Lung (tissue), 12 donors: ENCODE measurements around the gene DDX10. TPM values are rescaled to one million over a fixed set of nuclear protein-coding genes. Genes with fewer than 3 reads are reported as not detected.

ENCODE experiments used
- ATAC-seq: fragments of 200-7000 bp; cut with Tn5 transposase; one replicate; pipeline ENCODE4 v1.9.1; 2020; ENCODE audit warnings: moderate number of reproducible peaks; ENCODE audit not compliant: insufficient read depth, low FRiP score
- DNase-seq, 3 donors: peaks; one replicate each; pipeline ENCODE4 v3.0.0-alpha.2; 2013 to 2017
- H3K27ac ChIP-seq, 2 donors: one replicate each; pipeline ENCODE4 v1.5.1; 2013; ENCODE audit warnings: mild to moderate bottlenecking in 2 of 2, moderate library complexity in 2 of 2, control low read depth in 1 of 2, inconsistent platforms in 1 of 2, low read depth in 1 of 2, low read length in 1 of 2
- H3K27me3 ChIP-seq, 3 donors: one replicate each; pipeline ENCODE4 v1.5.1; 2013; ENCODE audit warnings: low read length in 2 of 3; ENCODE audit not compliant: control insufficient read depth in 3 of 3, insufficient read depth in 3 of 3
- H3K36me3 ChIP-seq, 4 donors: one replicate each; pipeline ENCODE4 v1.5.1; 2013; ENCODE audit warnings: low read length in 4 of 4, mild to moderate bottlenecking in 1 of 4, moderate library complexity in 1 of 4; ENCODE audit not compliant: control insufficient read depth in 4 of 4, insufficient read depth in 4 of 4
- H3K4me1 ChIP-seq, 5 donors: one replicate each; pipeline ENCODE4 v1.5.1; 2013; ENCODE audit warnings: low read length in 5 of 5, mild to moderate bottlenecking in 2 of 5, moderate library complexity in 1 of 5; ENCODE audit not compliant: control insufficient read depth in 5 of 5, insufficient read depth in 5 of 5
- H3K4me3 ChIP-seq: one replicate; pipeline ENCODE4 v1.5.1; 2013; ENCODE audit warnings: mild to moderate bottlenecking, control low read depth, moderate library complexity
- H3K9ac ChIP-seq, 2 donors: one replicate each; pipeline ENCODE4 v1.5.1; 2013; ENCODE audit warnings: low read length in 2 of 2, control low read depth in 1 of 2; ENCODE audit not compliant: insufficient read depth in 1 of 2
- H3K9me3 ChIP-seq, 4 donors: one replicate each; pipeline ENCODE4 v1.5.1; 2013; ENCODE audit warnings: low read length in 3 of 4, mild to moderate bottlenecking in 1 of 4, moderate library complexity in 1 of 4; ENCODE audit not compliant: control insufficient read depth in 4 of 4, insufficient read depth in 3 of 4
- WGBS, 2 donors: extraction: QIAGEN DNeasy Blood & Tissue Kit; methylation state at CpG; one replicate each; pipeline ENCODE4 v1.1.7; 2013; 5-methylcytosine and 5-hydroxymethylcytosine counted together
- polyA plus RNA-seq, 2 donors: library from polyadenylated mRNA; stranded (reverse); fragments of 200-250 nt; gene quantifications; one replicate each; pipeline ENCODE4 v1.2.1, GENCODE V29; 2013
- total RNA-seq, 2 donors: library from RNA; depleted of rRNA in 1 of 2; stranded (reverse); fragments of >200 nt in 1 of 2; gene quantifications; one replicate each; pipeline ENCODE4 v1.2.1, GENCODE V29; 2014 to 2021
- TF ChIP-seq, protein P1 (sequence below): IDR thresholded peaks from 2 replicates; pipeline ENCODE4 v1.5.1; 2012; ENCODE audit warnings: mild to moderate bottlenecking; ENCODE audit errors: control extremely low read depth, extremely low read depth
- donor health status: control.
- donor health status: control.
- donor health status: Bipolar disorder and iron deficiency.
- donor health status: healthy.
- donor health status: DM: yes; HTN: yes; CAD: no.

The DDX10 gene
- total and polyA plus RNA-seq, 4 donors: 13.9 to 30.5 (median 18.8) TPM

DNA sequence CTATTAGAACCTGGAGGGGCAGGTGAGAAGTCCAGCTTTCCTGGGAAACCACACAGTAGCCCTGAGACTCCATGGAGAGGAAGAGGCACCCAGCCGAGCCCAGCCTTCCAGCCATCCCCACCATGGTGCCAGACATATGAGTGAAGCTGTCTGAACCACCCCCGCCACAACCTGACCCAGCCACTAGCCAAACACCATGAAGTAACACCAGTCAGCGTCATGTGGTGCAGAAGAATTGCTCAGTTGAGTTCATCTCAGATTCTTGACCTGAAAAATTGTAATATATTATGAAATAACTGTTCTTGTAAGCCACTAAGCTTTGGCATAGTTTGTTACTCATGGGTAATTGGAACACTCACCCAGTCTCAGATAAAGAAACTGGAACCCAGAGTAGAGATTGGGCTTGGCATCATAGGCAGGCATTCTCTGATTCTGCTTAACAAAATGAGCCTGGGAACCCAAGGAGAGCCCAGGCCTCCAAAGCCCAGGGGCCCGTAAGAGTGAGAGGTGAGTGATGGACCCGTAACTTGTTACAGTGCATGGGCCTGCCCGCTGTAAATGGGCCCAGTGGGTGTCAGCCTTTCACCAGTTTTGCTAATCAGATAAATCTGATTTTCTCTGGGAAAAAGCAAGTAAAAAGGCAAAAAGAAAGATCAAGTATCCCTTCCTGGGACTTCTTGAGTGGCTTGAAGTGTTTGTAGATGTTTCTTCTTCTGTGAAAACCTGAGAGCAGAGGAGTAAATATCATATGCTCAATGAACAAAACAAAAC lies 305.5 kb downstream of the DDX10 start:
- Histone ChIP-seq H3K27me3 (no peaks in the 10 kb centered on the region), H3K9me3 (peaks cover 0 to 2% (median 0%) of the 10 kb centered on the region in 4 donors), H3K9ac (no peak overlapping the region), H3K4me1 (peaks cover 0 to 7% (median 0%) of the 10 kb centered on the region in 5 donors), H3K36me3 (no peaks in the 10 kb centered on the region), H3K4me3 (no peak overlapping the region), H3K27ac (no peak overlapping the region)
- DNase-seq: no peak
- TF ChIP-seq, protein P1, sequence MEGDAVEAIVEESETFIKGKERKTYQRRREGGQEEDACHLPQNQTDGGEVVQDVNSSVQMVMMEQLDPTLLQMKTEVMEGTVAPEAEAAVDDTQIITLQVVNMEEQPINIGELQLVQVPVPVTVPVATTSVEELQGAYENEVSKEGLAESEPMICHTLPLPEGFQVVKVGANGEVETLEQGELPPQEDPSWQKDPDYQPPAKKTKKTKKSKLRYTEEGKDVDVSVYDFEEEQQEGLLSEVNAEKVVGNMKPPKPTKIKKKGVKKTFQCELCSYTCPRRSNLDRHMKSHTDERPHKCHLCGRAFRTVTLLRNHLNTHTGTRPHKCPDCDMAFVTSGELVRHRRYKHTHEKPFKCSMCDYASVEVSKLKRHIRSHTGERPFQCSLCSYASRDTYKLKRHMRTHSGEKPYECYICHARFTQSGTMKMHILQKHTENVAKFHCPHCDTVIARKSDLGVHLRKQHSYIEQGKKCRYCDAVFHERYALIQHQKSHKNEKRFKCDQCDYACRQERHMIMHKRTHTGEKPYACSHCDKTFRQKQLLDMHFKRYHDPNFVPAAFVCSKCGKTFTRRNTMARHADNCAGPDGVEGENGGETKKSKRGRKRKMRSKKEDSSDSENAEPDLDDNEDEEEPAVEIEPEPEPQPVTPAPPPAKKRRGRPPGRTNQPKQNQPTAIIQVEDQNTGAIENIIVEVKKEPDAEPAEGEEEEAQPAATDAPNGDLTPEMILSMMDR: no peak
- WGBS, 2 donors: 90 to 92% methylated on average over 6 of the region's 6 CpGs
- ATAC-seq: no peak

DNA sequence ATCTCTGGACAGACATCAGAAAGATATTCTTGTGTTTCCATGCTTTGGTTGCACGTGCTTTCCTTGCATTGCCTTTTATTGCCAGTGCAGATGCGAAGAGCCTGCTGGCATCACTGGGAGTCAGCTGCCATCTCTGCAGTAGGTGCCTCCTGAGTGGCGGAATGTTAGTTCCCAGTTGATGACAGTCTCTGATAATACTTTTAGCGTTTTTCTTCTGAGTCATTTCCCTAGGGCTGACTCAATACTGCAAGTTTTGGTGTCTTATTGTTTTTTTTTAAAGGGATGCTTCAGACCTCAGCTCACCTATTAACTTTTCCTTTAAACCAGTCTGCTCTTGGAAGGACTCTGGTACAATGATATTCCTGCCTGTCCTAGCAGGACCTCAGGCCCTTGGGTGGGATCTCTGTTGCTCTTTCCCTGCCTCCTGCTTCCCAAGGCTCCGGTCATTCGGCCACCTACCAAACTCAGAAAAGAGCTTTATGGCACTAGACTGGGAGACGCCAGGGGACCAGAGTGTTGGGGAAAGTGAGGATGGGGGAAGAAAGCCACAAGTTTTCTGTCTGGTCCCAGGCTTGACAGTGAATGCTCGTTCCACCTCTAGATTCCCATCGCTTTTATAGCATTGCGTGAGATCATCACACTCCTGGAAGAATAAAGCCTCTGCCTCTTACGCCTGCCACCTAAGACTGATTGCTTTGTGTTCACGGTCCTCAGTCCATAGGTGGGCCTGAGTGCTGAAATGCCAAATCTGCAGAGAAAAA lies 308.7 kb downstream of the DDX10 start:
- no peak overlapping the region for H3K4me3 ChIP-seq
- no peaks in the 10 kb centered on the region for H3K27me3 ChIP-seq
- 88 to 90% methylated on average over 12 of the region's 12 CpGs for WGBS, 2 donors
- ATAC-seq: no peak
- H3K36me3 ChIP-seq: no peaks in the 10 kb centered on the region
- H3K27ac ChIP-seq: no peak overlapping the region
- no peak for DNase-seq
- H3K9ac ChIP-seq: no peak overlapping the region
- TF ChIP-seq, protein P1: no peak
- H3K4me1 ChIP-seq: no peaks in the 10 kb centered on the region
- peaks cover 0 to 6% (median 0%) of the 10 kb centered on the region in 4 donors for H3K9me3 ChIP-seq

GRCh38 chr11:108975026-108975425 lies 310.2 kb downstream of the DDX10 start:
- H3K27me3 ChIP-seq: no peaks in the 10 kb centered on the region
- 68 to 76% methylated on average over 2 of the region's 2 CpGs for WGBS, 2 donors
- H3K9me3 ChIP-seq: peaks cover 0 to 6% (median 0%) of the 10 kb centered on the region in 4 donors
- ATAC-seq (no peak), DNase-seq (peak in 1 of 3 donors; percentile 10)
- H3K4me3 ChIP-seq: no peak overlapping the region
- no peak overlapping the region for H3K27ac ChIP-seq
- H3K9ac ChIP-seq: no peak overlapping the region
- no peaks in the 10 kb centered on the region for H3K36me3 ChIP-seq
- TF ChIP-seq, protein P1: no peak
- no peaks in the 10 kb centered on the region for H3K4me1 ChIP-seq
